NT2/D1 (cell line): ENCODE results near the gene GRAMD4.

ENCODE experiments used
- DNase-seq: peaks from one replicate; pipeline ENCODE4 v3.0.0-alpha.2; 2011; ENCODE audit warnings: low read depth, low spot score
- H3K27me3 ChIP-seq: 2 replicates; pipeline ENCODE4 v1.6.0; 2011; ENCODE audit warnings: mild to moderate bottlenecking; ENCODE audit not compliant: insufficient read length, insufficient read depth
- H3K36me3 ChIP-seq: 2 replicates; pipeline ENCODE4 v1.6.1; 2011; ENCODE audit warnings: mild to moderate bottlenecking, low read length, mixed read lengths; ENCODE audit not compliant: insufficient read depth, insufficient read length
- H3K4me1 ChIP-seq: 2 replicates; pipeline ENCODE4 v1.5.1; 2011; ENCODE audit not compliant: insufficient read depth, insufficient read length
- H3K4me3 ChIP-seq: 2 replicates; pipeline ENCODE4 v1.5.1; 2011; ENCODE audit warnings: low read depth; ENCODE audit not compliant: insufficient read length
- H3K9ac ChIP-seq: 2 replicates; pipeline ENCODE4 v1.6.0; 2011; ENCODE audit warnings: low read depth; ENCODE audit not compliant: insufficient read length
- H3K9me3 ChIP-seq: 2 replicates; pipeline ENCODE4 v1.5.1; 2011; ENCODE audit warnings: mild to moderate bottlenecking, low read length; ENCODE audit not compliant: insufficient read depth
- SUZ12 ChIP-seq: IDR thresholded peaks from 2 replicates; pipeline ENCODE4 v1.6.1; 2011; ENCODE audit not compliant: insufficient read length, insufficient read depth; ENCODE audit errors: extremely low read depth
- YY1 ChIP-seq: IDR thresholded peaks from 2 replicates; pipeline ENCODE4 v1.6.1; 2011; ENCODE audit not compliant: insufficient read length, insufficient read depth
- ZNF274 ChIP-seq: IDR thresholded peaks from 2 replicates; pipeline ENCODE4 v1.6.1; 2011; ENCODE audit warnings: mild to moderate bottlenecking, low read depth, low read length

The GRAMD4 gene

DNA sequence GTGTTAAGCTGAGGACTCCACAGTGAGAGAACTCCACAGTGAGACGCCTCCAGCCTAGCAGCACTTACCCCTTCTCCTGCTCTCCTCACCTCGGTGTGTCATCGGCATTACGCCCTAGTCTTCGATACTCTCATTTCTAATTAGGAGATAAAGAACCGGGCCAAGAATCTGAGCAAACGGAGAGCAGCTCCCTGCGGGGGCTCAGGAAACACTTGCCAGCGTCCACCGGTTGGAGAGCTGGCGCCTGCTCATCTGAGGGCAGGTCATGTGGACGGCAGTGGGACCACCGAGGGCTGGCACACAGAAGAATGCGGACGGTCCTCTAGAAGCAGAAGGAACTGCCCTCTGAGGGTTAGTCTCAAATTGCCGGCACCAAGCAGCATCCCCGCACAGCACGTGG, 104.9 kb downstream of the GRAMD4 start:
- TF ChIP-seq SUZ12: no peak
- no peak for TF ChIP-seq ZNF274
- TF ChIP-seq YY1: no peak
- no peak overlapping the region for H3K9ac ChIP-seq
- H3K4me3 ChIP-seq: no peak overlapping the region
- H3K9me3 ChIP-seq: no peaks in the 10 kb centered on the region
- no peak for DNase-seq
- peaks cover 41% of the 10 kb centered on the region for H3K36me3 ChIP-seq
- peaks cover 2% of the 10 kb centered on the region for H3K4me1 ChIP-seq
- H3K27me3 ChIP-seq: no peaks in the 10 kb centered on the region

- H3K4me1 ChIP-seq: peaks cover 5% of the 10 kb centered on the region
Observed at GRCh38 chr22:46726066-46726985, 106.1 kb downstream of the GRAMD4 start.

GRCh38 chr22:46726986-46727317, 106.8 kb downstream of the GRAMD4 start:
- no peak overlapping the region for H3K4me3 ChIP-seq
- TF ChIP-seq ZNF274: no peak
- TF ChIP-seq SUZ12: no peak
- no peak for TF ChIP-seq YY1
- no peaks in the 10 kb centered on the region for H3K9me3 ChIP-seq
- peaks cover 36% of the 10 kb centered on the region for H3K36me3 ChIP-seq
- H3K9ac ChIP-seq: no peak overlapping the region
- no peaks in the 10 kb centered on the region for H3K27me3 ChIP-seq
- DNase-seq: no peak
- peaks cover 11% of the 10 kb centered on the region for H3K4me1 ChIP-seq

More at GRCh38 chr22:46726066-46726985, 106.1 kb downstream of the GRAMD4 start:
- Histone ChIP-seq H3K9ac (no peak overlapping the region), H3K27me3 (no peaks in the 10 kb centered on the region), H3K9me3 (no peaks in the 10 kb centered on the region), H3K36me3 (peaks cover 36% of the 10 kb centered on the region), H3K4me3 (no peak overlapping the region)
- DNase-seq: no peak
- TF ChIP-seq SUZ12: no peak
- TF ChIP-seq ZNF274: no peak
- no peak for TF ChIP-seq YY1

DNA sequence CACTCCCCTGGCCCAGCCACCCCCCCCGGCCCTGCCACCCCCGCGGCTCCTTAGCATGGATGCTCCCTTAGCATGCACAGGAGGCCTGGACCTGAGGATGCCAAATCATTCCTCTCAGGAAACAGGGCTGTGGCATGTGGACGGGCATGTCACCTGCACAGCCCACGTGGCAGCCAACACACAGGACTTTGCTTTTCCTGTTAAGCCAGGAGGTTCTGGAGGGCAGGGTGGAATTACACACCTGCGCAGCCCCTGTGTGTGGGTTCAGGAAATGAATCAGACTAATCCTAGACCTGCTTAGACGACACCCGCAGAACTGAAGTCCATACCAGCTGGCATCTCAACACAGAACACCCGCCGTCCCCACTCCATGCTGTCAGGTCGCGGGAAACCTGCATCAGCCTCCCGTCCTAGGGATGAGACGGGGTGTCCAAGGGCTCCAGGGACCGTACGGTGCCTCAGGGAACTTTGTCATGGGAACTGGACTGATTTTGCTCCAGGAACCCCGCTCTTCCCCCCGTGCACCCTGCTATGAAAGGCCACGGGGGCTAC, 107.7 kb downstream of the GRAMD4 start:
- Histone ChIP-seq H3K9me3 (no peaks in the 10 kb centered on the region), H3K36me3 (peaks cover 38% of the 10 kb centered on the region), H3K9ac (no peak overlapping the region), H3K4me1 (peaks cover 13% of the 10 kb centered on the region), H3K4me3 (no peak overlapping the region), H3K27me3 (no peaks in the 10 kb centered on the region)
- TF ChIP-seq YY1 (no peak), SUZ12 (no peak), ZNF274 (no peak)
- no peak for DNase-seq

- no peak overlapping the region for H3K9ac ChIP-seq
- peaks cover 13% of the 10 kb centered on the region for H3K4me1 ChIP-seq
- no peaks in the 10 kb centered on the region for H3K27me3 ChIP-seq
- H3K36me3 ChIP-seq: peaks cover 38% of the 10 kb centered on the region
- no peak for DNase-seq
- TF ChIP-seq SUZ12: no peak
- no peak for TF ChIP-seq YY1
- TF ChIP-seq ZNF274: no peak
- H3K9me3 ChIP-seq: no peaks in the 10 kb centered on the region
- H3K4me3 ChIP-seq: no peak overlapping the region
Observed at GRCh38 chr22:46728470-46728869, 108.3 kb downstream of the GRAMD4 start.
